Superior temporal gyrus (tissue), 1 donor: Measurements from ENCODE around the gene ADAM12.
"Not testable (repeated sequence)": the region's sequence is repeated elsewhere in the genome, so short reads cannot be mapped to it uniquely, and the experiment has no call there.

ENCODE experiments used
- DNase-seq: peaks from one replicate; pipeline ENCODE4 v3.0.0-alpha.2; 2016; ENCODE audit errors: extremely low spot score

ADAM12 gene

DNA sequence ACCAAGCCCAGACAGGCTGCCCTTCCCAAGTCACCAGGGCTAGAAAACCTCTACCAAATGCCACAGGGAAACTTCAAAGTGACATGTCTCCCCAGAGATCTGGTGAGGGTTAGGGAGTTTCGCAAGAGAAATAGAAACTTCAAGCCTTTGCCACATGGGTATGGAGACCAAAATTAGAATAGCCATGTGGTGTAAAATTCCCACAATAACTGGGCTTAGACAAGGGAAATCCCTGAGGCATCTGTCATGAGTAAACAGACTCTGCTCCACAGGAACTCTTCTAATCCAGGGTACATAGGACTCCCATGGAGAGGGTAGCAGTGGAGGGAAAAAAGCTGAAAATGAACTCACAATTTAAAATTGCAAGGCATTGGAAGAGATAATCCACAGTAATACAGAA lies 14.3 kb downstream of the ADAM12 start:
- no peak for DNase-seq

DNA sequence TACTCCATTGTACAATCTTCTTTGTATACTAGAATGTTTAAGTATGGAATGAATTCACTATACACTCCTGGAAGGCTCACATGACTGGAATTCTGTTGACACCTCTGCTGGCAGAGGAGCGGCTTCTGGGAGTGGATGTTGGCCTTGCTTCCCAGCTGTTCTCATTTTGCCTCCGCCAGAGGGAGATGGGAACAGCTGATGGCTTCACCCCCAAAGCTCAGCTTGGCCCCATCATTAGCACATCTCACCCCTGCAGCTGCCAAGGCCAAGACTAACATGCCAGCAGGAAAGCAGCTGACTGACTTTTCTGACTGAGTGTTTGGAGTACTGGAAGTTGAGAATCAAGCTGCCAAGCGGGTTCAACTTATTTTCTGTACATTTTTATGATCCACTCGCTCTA lies 15.1 kb downstream of the ADAM12 start:
- peak; percentile 29 for DNase-seq

DNA sequence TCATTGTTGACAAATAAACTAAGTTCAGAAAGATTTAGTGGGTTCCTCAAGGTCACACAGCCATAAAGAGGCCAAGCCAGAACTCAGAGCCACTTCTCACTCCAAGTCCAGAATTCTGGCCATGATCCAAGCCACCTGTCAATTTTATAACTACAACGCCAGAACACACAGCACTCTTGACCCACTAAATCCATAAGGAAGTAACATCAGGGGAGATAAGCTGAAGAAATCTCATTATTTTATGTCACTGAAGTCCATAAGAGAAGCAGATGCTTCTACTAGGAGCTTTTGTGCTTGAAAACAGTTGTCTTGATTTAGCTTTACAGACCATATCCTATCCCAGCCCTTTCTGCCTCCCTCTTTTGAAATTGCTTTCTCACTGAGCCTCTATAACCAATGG lies 15.9 kb downstream of the ADAM12 start:
- no peak for DNase-seq

DNA sequence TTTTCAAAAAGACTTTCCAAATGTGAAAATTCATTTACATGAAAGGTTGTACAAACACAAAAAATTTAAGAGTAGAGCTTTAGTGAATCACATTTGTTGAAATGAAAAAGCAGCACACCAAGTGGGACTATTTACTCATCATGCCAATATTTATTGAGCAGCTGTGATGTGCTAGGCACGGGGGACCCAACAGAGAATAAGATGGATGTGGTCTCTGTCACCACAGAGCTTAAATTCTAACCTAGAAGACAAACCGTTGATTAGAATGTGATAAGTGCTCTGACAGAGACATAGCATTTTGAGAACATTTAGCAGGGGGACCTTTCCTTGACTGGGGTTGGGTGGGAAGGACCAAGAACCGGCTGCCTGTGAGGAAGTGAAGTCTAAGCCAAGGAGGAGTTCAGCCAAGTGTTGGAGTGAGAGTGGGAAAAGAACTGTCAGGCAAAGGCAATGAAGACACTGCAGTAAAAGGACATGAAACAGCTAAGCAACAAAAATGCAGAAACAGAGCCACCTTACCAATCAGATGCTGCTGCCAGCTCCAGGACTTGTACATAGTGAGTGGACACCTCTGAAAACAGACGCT lies 19.1 kb downstream of the ADAM12 start:
- DNase-seq, result no peak

DNA sequence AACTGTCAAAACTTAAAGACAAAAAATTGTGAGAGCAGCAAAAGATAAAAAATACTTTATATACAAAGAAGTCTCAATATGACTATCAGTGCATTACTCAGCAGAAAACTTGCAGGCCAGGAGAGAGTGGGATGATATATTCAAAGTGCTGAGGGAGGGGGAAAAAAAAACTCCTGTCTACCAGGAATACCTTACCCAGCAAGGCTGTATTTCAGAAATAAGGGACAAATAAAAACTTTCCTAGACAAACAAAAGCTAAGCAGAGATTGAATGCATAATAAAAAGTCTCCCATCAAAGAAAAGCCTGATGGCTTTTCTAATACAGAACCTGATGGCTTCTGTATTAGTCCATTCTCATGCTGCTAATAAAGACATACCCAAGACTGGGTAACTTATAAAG lies 31.1 kb downstream of the ADAM12 start:
- no peak for DNase-seq

DNA sequence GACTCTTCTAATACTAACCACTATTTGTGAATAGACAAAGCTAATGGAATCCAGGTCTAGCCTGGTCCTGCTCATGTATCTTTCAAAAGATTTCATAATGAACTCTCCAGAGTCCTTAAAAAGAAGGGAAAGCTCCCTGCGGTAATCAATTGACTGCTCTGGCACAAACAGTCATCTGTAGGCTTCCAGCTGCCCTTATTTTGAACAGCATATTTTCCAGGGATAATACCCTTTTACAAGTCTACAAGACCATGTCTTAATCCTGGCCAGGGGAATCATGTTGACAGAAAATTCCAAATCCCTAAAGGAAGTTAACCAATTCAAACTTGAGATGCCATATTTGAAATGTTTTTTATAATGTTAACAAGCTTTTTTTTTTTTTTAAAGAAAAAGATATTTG lies 34.6 kb downstream of the ADAM12 start:
- DNase-seq, result no peak

DNA sequence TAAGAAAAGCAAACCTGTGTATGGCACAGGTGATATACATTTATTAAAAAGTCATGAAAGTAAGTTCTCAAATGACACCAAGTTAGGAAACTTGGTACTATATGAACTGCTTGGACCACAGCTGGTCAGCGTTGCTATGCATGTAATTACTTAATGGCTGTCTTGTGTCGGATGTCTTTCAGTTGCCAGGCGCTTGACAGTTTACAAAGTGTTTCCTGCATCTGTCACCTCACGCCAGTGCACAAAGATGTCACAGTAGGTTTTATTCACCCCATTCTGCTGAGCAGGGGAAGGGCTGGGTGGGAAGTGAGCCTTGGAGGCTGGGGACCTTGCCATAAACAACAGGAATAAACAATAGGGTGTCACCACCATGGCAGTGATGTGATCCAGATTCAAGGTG lies 35.8 kb downstream of the ADAM12 start:
- no peak for DNase-seq

DNA sequence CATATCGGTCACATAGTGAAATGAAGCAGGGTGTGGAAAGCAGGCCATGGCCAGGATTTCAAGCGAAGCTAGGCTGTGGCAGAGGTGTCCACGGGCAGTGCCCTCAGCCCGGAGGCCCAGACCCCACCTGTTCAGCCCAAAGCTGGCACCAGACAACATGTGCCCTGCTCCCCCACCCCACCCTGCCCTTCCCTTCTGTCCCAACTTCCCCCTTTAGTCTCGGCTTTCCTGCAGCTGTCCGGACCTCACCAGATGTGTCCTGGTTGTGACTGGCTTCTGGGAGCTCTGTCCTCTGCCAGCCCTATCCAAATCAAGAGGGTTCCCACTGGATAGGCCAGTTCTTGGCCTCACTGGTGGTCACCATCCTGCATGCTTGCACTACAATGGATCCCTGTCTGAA lies 37.3 kb downstream of the ADAM12 start:
- DNase-seq, result no peak

DNA sequence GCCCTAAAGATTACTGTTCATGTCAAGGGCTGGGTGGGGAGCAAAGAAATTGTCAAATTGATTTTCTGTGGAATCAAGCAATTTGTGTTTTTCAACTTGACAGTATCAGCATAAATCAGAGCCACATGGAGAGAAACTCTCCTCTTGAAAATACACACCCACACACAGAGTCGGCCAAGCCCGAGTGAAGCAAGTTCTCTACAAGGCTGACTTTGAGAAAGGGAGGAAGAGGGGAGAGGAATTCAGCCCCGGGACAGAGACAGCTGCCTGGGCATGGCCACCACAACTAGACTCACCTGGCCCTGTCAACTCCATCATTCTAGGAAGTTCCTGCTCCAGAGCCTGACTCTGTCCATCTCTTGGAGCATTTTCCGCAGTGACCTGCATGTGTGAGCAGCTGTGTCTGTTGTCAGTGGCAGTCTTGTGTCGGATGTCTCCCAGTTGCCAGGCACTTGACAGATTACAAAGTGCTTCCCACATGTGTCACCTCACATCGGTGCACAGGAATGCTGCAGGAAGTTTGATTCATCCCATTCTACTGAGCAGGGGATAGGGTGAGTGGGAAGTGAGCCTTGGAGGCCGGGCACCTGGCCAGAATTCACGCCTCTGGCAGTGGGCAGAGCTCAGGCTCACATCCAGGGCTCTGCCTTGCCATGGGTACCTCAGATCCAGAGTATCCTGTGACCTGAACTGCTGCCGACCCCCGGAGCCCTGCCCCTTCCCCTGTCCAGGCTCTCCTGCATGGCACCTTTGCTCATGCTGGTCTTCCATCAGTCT lies 37.9 kb downstream of the ADAM12 start:
- DNase-seq, result peak; percentile 38

DNA sequence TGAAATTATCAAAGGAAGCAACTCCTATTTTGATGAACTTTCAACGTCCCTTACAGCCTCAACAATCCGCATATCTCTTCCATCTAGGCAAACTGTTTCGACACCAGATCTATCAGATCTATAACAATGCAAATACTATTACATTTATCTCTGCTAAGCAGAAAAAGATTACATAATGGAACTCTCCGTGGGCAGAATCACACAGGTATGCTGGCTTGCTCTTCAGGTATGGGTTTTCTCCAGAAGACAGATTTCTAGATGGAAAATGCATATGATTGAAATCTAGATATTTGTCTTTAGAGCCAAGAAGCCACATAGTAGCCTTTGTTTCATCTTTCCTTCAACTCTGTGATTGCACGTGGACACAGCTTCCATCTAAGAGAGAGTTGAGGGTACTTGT lies 38.6 kb downstream of the ADAM12 start:
- peak; percentile 23 for DNase-seq

DNA sequence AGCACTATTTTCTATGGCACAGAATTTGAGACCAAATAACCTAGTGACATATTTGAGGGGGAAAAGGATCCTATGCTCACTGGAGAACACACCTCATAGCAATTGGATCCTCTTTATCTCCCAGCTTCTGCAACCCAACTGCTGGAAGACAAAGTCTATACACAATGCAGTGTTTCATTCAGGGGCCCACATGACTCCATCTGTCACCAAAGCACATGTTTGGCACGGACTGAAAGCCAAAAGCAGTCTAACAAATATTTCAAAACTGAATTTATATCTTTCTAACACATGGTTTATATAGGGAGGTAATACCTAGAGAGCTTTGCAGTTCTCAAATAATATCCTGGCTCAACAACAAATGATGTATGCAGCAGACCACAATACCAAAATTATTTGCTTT lies 39.2 kb downstream of the ADAM12 start:
- peak; percentile 75 for DNase-seq

DNA sequence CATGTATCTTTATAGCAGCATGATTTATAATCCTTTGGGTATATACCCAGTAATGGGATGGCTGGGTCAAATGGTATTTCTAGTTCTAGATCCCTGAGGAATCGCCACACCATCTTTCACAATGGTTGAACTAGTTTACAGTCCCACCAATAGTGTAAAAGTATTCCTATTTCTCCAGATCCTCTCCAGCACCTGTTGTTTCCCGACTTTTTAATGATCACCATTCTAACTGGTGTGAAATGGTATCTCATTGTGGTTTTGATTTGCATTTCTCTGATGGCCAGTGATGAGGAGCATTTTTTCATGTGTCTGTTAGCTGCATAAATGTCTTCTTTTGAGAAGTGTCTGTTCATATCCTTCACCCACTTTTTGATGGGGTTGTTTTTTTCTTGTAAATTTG lies 44.8 kb downstream of the ADAM12 start:
- not testable (repeated sequence) for DNase-seq

DNA sequence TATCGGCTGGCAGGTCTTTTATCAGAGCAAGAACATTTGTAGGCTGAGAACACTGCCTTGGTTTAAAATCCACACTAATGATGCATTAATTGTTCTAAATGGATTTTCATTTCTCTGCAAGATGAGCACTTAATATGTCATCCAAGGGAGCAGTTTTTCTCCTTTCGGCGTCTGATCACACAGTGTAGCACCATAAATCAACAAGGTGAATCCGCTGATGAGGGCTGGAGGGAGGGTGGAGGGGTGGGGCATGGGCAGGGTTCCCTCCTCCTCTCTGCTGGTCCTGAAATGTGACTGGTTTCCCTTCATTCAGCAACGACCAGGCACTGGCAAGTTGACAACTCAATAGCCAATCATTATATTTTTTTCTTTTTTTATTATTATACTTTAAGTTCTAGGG lies 45.6 kb downstream of the ADAM12 start:
- no peak for DNase-seq

DNA sequence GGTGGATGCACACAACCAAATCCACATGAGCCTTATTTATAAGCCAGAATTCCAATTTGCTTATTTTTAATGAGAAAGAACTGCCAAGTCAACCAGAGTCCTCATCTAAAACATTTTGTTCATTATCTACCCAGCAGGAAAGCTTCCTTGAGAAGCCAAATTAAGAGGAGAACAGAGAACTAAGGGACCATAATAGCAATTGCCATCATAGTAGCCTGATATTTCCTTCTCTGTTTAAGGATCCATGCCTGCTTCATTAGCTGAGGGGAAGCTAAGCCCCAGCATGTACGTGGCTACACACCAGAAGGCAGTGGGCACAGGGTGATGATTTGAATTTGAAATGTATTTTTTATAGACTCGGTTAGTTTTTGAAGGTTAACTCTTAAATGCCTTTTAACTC lies 46.8 kb downstream of the ADAM12 start:
- DNase-seq, result no peak

DNA sequence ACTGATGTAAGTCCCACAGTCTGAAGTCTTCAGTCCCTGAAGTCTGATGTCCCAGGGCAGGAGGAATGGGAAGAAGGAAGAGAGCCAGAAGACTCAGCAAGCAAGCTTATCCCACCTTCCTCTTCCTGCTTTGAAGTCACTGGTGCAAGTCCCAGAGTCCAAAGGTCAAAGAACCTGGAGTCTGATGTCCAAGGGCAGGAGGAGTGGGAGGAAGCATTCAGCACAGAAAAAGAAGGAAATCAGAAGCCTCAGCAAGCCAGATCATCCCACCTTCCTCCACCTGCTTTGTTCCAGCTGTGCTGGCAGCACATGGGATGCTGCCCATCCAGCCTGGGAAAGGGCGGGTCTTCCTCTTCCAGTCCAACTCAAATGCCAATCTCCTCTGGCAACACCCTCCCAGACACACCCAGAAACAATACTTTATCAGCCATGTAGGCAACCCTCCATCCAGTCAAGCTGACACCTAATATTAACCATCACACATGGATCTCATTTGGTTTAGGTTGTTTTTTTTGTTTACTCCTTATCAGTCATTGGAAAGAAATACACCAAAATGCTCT lies 50.9 kb downstream of the ADAM12 start:
- DNase-seq, result no peak

DNA sequence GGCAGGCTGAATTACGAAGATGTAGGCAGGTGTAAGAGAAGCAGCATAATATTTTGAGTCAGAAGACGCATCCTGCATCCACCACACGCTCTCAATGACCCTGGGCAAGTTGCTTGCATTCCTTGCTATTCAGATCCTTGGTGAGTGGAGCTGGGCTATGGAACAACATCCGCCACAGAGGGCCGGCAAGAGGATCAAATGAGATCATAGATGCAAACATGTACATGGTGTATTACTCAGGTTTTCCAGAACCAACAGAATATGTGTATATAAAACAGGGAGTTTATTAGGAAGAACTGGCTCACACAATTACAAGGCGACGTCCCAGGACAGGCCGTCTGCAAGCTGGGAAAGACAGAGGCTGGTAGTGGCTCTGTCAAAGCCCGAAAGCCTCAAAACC lies 51.5 kb downstream of the ADAM12 start:
- no peak for DNase-seq

DNA sequence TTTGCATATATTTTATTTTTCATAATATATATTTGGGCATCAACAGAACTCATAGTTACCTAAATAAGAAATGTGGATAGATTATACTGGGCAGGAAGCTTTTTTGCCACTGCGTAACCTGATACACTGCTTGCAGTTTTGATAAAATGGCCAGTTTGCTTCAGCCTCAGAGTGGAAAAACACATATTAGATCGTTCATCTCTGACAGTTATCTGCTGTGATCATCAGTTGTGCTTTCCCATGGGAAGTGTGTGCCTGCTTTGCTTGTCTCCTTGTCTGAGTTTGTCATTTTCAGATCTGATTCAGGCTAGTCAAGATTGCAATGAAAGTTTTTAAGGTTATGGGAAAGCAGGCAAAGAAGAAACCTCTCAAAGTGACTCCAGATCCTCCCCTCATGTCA lies 54.0 kb downstream of the ADAM12 start:
- no peak for DNase-seq

DNA sequence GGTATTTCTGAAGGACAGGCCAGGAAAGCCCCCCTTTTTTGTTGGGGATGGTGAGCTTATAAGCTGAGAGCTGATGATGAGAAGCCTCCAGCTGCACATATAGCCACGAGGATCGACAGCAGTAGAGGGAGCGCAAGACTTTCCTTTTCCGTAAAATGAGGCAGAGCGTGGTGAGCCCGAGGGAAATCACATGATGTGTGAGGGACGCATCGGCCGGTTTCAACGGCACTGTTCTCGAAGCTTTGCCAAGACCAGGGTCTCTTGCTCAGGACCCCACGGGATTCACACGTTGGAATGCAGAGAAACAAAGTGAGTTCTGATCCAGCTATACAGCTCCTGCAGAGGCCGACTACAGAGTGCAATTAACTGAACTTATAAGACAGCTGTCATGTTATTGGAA lies 55.7 kb downstream of the ADAM12 start:
- no peak for DNase-seq

DNA sequence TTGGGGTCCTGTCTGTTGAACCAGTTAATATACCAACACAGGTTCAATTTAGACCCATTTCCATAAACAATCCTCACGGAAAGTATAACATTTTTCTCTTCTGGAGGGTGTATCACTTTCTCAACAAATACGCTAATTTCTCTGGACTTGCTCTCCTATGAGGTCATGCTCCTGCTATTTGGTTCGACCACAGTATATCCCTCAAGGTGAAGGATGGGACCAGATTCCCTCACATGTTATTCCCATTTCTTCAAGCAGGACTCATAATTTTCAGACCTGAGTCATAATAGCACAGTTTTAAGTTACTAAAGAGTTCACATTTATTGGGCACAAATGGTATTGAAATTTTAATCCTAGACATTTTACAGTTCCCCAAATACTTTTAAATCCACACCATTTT lies 57.2 kb downstream of the ADAM12 start:
- no peak for DNase-seq

DNA sequence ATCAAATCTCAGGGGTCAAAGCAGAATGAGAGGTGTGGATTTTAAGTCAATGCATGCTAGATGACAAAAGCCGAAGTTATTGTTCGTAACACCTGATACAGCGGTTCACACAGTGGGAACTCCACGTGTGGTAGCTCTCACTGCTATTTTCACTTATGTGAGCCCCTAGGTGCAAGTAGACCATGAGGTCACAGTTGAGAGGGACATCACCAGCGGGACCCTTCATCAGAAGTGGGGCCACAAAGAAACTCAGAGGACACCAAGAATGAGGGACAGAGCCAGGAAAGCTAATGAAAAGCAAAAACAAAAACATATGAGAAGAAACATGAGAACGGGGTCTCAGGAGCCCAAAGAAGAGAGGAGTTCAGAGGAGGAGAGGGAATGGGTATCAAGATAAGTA lies 63.5 kb downstream of the ADAM12 start:
- DNase-seq, result no peak

DNA sequence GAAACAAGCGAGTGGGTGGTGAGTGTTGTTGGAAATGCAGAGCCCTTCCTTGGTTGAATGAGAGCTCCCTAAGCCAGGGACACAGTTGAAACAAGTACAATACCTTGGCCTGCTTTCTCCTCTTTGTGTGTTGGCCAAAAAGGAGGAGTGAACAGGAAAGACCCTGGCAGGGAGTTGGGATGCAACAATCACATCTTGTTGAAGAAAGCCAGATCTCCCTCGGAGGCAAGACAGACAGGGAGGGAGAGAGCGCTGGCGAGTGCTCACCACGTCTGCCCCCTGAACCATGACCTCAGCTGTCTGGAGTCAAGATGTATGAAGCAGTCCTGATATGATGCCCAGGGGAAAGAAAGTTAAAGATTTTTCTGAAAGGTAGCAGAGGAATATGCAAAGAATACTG lies 66.8 kb downstream of the ADAM12 start:
- DNase-seq, result no peak

DNA sequence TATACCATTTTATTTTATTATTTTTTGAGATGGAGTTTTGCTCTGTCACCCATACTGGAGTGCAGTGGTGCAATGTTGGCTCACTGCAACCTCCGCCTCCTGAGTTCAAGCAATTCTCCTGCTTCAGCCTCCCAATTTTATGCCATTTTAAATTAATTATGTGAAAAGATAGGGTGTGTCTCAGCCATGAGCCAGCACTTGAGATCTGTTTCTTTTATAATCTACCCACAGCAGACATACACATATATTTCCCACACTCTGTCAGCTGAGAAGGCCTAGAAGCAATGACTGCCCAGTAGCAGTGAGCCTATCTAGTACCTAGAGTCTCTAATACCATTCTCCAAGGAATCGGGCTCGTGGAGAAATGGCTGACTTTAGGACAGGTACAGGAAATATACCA lies 70.5 kb downstream of the ADAM12 start:
- no peak for DNase-seq

DNA sequence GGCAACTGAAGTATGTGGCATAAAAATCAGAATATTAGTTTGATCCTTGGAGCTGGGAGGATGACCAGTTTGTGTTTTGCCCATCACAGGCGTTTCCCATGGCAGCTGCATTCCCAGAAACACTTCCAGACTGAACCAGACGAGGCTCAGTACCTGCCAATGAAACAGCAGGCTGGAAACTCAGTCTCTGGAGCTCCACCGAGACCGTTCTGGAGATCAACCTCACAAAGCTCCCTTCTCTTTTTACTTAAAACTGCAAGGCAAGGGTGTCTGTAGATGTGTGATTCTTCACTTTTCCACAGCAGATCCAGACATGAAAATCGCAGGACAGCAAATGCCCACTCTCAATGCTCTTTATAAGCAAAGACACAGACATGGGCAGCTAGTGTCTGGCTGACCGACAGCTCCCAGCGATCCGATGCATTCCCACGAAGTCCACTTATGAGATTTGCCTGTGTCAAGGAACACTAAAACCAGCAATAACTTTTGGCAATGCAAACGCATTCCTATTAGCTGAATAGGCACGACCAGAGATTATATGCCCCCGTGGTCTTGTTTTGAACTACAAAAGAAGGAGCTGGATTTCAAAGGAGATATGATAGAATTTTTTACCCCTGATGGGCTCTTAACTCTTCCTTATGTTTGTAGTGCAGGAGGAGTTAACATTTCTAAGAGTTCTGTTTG lies 72.6 kb downstream of the ADAM12 start:
- no peak for DNase-seq
